ENCODE data around the gene MORN5. TPM values are rescaled to one million over a fixed set of nuclear protein-coding genes. Genes with fewer than 3 reads are reported as not detected.

The MORN5 gene
- total RNA-seq, 2 experiments from 2014 or later = not detected

DNA sequence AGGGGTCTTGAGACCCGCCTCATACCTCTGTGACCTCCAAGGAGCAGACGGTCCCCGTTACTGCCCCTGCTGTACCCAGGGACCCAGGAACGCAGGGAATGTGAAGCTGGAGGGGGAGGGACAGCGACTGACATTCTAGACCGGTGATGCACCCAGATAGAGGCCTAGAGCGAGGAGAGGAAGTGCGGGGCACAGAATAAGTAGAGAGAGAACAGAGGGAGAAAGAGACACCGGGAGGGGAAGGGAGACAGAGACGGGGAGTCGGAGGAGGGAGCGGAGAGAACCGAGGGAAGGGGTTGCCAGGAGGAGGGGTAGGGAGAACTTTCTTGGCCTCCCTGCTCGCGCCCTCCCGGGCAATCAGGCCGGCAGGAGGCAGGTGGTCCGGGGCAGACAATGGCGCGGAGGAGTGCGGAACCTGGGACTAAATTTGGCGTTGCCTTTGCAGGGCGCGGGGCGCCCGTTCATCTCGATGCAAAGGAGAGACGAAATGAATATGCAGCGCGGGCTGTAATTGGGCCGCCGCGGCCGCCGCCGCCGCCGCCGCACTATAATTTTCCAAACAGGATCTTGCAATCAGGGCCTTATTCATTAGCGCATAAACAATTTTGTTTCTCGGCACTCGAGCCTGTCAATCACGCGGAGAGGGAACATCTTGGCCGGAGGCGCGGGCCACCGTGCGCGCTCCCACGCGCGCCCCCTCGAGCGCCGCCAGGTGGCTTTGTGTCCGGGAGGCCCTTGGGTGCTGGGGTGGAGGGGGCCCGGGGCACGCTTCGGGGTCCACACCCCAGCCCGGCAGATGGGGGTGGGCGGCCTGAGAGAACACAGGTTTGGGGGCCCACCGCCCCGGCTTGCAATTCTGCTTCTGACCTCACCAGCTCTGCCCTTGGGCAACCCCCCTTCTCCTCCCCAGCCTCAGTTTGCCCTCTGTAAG lies 33.1 kb upstream of the MORN5 start:
- DNase-seq = peak; percentile 19
- intact Hi-C loops (cut with micrococcal nuclease) = loop anchor here (2.0 to 10.0 kb wide), 5 partner anchors 68 to 1218 kb away; partner anchors contain the start of genes MRRF and RBM18
- Mint-ChIP-seq H3K36me3 (ENCODE audit: low read depth) (no peaks in the 10 kb centered on the region), H3K9me3 (no peaks in the 10 kb centered on the region), H3K27ac (no peak overlapping the region), H3K4me1 (ENCODE audit: low read depth) (peaks cover 11% of the 10 kb centered on the region), H3K27me3 (ENCODE audit: low read depth) (peaks cover 24% of the 10 kb centered on the region), H3K4me3 (peak overlapping the region; percentile 33)
- CTCF ChIA-PET = interaction anchor here (0.6 to 8.6 kb wide), 16 partner anchors 11 to 228 kb away, joined by 3 to 188 read pairs (median 6); no protein-coding TSS in a partner anchor

DNA sequence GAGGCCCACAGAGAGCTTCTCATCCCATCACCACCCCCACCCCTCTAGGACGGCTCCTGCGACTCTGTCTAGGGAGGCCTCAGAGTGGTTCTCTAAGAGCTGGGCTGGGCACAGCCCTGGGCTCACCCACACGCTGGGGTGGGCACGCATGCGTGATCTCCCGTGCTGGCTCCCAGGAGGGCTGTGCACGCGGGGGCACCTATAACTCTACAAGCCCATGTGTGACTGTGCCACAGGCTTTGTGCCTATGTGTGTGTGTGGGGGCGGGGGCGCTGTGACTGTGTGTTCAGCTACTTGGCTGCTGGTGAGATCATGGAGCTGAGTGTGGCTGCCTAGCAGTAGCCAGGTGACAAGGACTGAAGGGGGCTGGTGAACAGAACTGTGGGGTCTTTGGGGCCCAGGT lies 32.3 kb upstream of the MORN5 start:
- peaks cover 24% of the 10 kb centered on the region for H3K27me3 Mint-ChIP-seq (ENCODE audit: low read depth)
- H3K27ac Mint-ChIP-seq = no peak overlapping the region
- DNase-seq = no peak
- intact Hi-C loops (cut with micrococcal nuclease) = loop anchor here (2.0 to 10.0 kb wide), 5 partner anchors 67 to 1217 kb away; partner anchors contain the start of genes MRRF and RBM18
- H3K9me3 Mint-ChIP-seq = no peaks in the 10 kb centered on the region
- CTCF ChIA-PET = interaction anchor here (0.6 to 8.6 kb wide), 6 partner anchors 28 to 224 kb away, joined by 3 to 139 read pairs (median 3); no protein-coding TSS in a partner anchor
- H3K36me3 Mint-ChIP-seq (ENCODE audit: low read depth) = no peaks in the 10 kb centered on the region
- H3K4me1 Mint-ChIP-seq (ENCODE audit: low read depth) = peaks cover 11% of the 10 kb centered on the region
- H3K4me3 Mint-ChIP-seq = no peak overlapping the region

DNA sequence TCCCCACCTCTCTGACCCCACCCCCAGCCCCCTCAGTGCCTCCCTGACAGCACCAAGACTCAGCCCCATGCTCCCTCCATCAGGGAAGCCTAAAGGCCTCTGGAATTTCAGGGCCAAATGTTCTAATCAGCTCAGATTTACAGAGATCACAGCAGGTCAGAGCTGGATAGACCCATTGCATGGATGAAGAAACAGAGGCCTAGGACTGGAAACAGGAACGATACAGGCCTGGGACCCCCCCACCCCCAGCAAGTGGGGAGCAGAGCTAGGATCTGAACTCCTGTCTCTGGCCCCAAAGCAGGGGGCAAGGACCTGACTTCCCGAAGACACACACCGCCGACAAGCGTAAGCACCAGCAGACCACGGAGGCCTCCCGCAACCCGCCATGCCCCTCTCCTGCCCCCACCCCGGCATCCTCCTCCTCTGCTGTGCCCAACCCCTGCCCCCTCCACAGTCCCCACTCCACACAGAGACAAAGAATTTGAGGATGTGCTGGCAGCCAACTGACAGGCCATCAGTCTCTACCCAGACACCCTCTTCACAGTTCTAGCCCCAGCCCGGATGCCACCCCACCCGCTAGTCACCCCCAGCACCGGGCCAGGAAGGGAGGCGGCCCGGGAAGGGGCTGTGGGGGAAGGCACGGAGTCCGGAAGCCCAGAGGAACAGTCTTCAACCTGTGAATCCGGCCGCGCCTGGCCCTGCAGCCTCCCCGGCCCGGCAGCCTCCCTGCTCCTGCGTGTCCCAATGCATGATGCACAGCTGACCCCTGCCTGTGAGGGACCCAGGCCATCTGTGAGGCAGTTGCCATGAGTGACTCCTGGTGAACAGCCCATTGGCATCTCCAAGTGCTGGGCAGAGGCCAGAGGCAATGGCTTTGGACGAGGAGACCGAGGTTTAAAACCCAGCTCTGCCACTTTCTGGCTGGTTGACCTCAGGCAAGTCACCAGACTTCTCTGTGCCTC lies 31.4 kb upstream of the MORN5 start:
- Mint-ChIP-seq H3K4me1 (ENCODE audit: low read depth) (peaks cover 11% of the 10 kb centered on the region), H3K9me3 (no peaks in the 10 kb centered on the region), H3K27me3 (ENCODE audit: low read depth) (peaks cover 24% of the 10 kb centered on the region), H3K27ac (no peak overlapping the region), H3K36me3 (ENCODE audit: low read depth) (no peaks in the 10 kb centered on the region), H3K4me3 (no peak overlapping the region)
- intact Hi-C loops (cut with micrococcal nuclease) = loop anchor here (5.0 to 10.0 kb wide), 4 partner anchors 67 to 1217 kb away; no protein-coding TSS in a partner anchor
- CTCF ChIA-PET = interaction anchor here (0.8 to 8.6 kb wide), 4 partner anchors 11 to 223 kb away, joined by 3 to 139 read pairs (median 8); no protein-coding TSS in a partner anchor
- DNase-seq = no peak

DNA sequence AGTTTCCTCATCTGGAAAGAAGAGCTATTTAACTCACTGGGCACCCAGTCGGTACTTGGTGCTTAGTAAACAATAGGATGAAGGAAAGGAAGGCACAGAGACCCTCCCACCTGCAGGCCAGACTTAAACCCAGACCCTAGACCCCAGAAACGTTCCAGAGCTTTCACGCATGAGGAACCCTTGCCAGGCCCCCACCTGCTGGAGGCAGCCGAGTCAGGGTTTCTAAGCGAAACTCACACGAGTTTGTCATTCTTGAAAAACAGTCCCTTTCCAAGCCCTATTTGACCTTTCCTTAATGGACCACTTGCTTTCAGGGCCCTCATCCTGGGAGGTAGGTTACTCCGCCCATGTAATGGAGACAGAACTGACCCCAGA lies 30.8 kb upstream of the MORN5 start:
- H3K27me3 Mint-ChIP-seq (ENCODE audit: low read depth) = peaks cover 24% of the 10 kb centered on the region
- DNase-seq = no peak
- peaks cover 11% of the 10 kb centered on the region for H3K4me1 Mint-ChIP-seq (ENCODE audit: low read depth)
- no peak overlapping the region for H3K4me3 Mint-ChIP-seq
- intact Hi-C loops (cut with micrococcal nuclease) = loop anchor here (5.0 to 10.0 kb wide), 4 partner anchors 66 to 1216 kb away; no protein-coding TSS in a partner anchor
- H3K9me3 Mint-ChIP-seq = no peaks in the 10 kb centered on the region
- no peak overlapping the region for H3K27ac Mint-ChIP-seq
- no peaks in the 10 kb centered on the region for H3K36me3 Mint-ChIP-seq (ENCODE audit: low read depth)
- CTCF ChIA-PET = interaction anchor here (1.8 to 8.6 kb wide), 2 partner anchors 30 to 222 kb away, joined by 11 to 139 read pairs; no protein-coding TSS in a partner anchor

DNA sequence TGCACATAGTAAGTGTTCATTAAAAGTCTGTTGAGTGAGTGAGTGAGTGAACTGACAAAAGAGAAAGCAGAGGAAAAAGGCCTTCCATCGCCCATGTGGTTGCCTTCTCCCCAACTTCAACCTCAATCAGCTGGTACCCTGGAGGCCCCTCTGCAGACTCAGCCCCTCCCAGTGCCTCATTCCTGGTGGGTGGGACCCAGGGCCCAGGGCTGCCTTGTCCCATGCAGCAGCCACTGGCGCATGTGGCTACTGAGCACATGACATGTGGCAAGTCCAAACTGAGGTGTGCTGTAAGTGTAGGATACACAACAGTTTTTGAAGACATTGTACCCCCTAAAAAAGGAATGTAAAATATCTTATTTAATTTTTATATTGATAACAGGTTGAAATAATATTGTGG lies 29.7 kb upstream of the MORN5 start:
- Mint-ChIP-seq H3K4me1 (ENCODE audit: low read depth) (peaks cover 11% of the 10 kb centered on the region), H3K27ac (no peak overlapping the region), H3K9me3 (no peaks in the 10 kb centered on the region), H3K27me3 (ENCODE audit: low read depth) (peaks cover 20% of the 10 kb centered on the region), H3K4me3 (no peak overlapping the region), H3K36me3 (ENCODE audit: low read depth) (no peaks in the 10 kb centered on the region)
- no peak for DNase-seq
- intact Hi-C loops (cut with micrococcal nuclease) = loop anchor here (5.0 to 10.0 kb wide), 4 partner anchors 65 to 1215 kb away; no protein-coding TSS in a partner anchor
- CTCF ChIA-PET = interaction anchor here (1.8 to 8.6 kb wide), 2 partner anchors 31 to 221 kb away, joined by 11 to 139 read pairs; no protein-coding TSS in a partner anchor

DNA sequence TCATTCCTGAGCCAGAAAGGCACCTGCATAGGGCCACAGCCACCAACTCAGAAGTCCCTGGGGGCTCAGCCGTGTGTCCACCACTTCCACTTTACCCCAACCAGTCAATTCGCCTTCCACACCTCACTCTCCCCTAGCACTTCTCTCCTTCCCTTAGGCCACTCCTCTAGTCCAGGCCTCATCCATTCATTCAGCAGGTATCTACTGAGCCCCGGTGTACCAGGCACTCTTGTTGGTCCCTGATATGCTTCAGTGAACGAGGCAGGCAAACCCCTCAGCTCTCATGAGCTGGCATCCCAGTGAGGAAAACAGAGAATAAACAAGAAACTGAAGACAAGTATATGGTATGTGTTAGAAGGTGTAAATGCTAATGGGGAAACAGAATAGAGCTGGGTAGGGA lies 28.9 kb upstream of the MORN5 start:
- H3K36me3 Mint-ChIP-seq (ENCODE audit: low read depth) = no peaks in the 10 kb centered on the region
- H3K27me3 Mint-ChIP-seq (ENCODE audit: low read depth) = peaks cover 12% of the 10 kb centered on the region
- H3K4me3 Mint-ChIP-seq = no peak overlapping the region
- no peak for DNase-seq
- intact Hi-C loops (cut with micrococcal nuclease) = no loop called here
- CTCF ChIA-PET = no interaction called here
- H3K9me3 Mint-ChIP-seq = no peaks in the 10 kb centered on the region
- H3K4me1 Mint-ChIP-seq (ENCODE audit: low read depth) = peaks cover 8% of the 10 kb centered on the region
- H3K27ac Mint-ChIP-seq = no peak overlapping the region

DNA sequence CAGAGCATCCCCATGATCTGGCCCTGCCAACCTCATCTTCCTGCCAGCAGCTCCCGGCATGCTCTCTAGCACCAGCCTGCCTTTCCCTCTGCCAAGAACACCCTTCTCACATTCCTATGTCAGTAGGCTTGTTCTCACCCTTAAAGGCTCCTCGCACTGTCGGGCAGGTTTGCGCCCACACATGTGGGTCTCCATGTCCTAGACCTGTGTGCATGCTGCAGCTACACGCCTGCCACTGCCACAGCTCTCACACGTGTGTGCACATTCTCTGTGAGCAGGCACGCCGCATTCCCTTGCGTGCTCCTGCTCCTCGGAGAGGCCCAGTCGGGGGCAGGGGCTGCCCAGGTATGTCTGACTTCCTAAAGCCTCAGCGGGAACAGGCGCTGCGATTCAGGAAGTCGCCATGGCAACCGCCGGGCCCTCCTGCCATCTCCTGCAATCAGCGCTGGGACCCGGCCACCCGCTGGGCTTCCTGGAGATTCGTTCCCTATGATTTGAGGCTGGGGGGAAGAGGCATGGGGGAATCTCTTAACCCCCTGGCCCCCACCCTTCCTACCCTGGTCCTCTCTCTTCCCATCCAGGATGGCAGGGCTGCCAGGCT lies 28.2 kb upstream of the MORN5 start:
- no peak for DNase-seq
- intact Hi-C loops (cut with micrococcal nuclease) = no loop called here
- no peaks in the 10 kb centered on the region for H3K36me3 Mint-ChIP-seq (ENCODE audit: low read depth)
- H3K9me3 Mint-ChIP-seq = no peaks in the 10 kb centered on the region
- no peak overlapping the region for H3K4me3 Mint-ChIP-seq
- peaks cover 2% of the 10 kb centered on the region for H3K4me1 Mint-ChIP-seq (ENCODE audit: low read depth)
- H3K27ac Mint-ChIP-seq = no peak overlapping the region
- H3K27me3 Mint-ChIP-seq (ENCODE audit: low read depth) = peaks cover 5% of the 10 kb centered on the region
- CTCF ChIA-PET = interaction anchor here (0.6 kb wide), 1 partner anchor 219 kb away, joined by 3 read pairs; no protein-coding TSS in a partner anchor

DNA sequence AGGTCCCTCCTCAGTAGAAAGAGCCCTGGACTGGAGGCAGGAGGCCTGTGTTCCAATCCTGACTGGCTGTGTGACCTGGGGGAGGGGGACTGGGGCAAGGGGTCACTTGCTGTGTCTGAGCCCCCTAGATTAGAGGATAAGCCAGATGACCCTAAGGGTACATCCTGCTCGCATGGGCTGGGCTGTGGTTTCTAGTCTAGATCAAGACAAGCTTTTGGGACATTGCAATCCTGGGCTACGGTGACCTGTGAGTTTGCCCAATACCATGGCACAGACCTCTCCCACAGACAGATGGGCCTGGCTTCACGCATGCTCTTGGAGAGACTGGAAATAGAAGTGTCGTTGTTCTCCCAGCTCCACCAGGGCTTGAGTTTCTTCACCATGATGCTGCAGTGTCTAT lies 27.2 kb upstream of the MORN5 start:
- DNase-seq = no peak
- peaks cover 2% of the 10 kb centered on the region for H3K27me3 Mint-ChIP-seq (ENCODE audit: low read depth)
- H3K36me3 Mint-ChIP-seq (ENCODE audit: low read depth) = no peaks in the 10 kb centered on the region
- intact Hi-C loops (cut with micrococcal nuclease) = no loop called here
- H3K27ac Mint-ChIP-seq = no peak overlapping the region
- H3K4me3 Mint-ChIP-seq = no peak overlapping the region
- CTCF ChIA-PET = interaction anchor here (5.1 kb wide), 1 partner anchor 9 kb away, joined by 29 read pairs; no protein-coding TSS in a partner anchor
- H3K4me1 Mint-ChIP-seq (ENCODE audit: low read depth) = no peaks in the 10 kb centered on the region
- no peaks in the 10 kb centered on the region for H3K9me3 Mint-ChIP-seq

DNA sequence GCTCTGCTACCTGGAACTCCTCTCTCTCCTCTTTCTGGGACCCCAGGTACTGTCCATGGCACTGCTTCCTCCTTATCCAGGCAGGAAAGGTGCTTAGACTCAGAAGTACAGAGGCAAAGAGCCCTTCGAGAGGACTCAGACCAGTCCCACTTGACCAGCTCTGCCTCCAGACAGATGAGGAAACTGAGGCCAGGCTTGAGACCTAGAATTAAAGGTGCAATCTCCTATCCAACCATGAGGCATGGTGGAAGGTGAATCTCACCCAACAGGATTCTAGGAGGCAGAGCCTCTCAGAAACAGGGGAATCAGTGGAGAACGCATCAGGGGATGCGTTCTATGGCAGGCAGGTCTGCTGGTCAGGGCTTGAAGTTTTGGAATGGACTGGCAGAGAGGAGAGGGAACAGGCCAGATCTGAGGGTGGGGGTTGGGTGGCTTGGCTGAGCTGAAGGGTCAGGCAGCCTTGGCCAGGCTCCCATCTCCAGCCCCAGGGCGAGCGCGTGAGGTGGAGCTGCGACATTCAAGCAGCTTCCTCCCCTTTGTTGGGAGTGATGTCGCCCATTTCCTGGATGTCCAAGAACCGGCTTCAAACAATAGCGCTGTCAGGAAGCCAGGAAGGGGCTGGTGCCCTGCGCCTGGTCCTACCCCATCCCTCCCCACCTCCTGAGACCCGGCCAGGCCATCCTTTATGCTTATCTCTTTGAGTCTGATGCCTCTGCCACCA lies 26.3 kb upstream of the MORN5 start:
- Mint-ChIP-seq H3K27ac (no peak overlapping the region), H3K4me3 (no peak overlapping the region), H3K27me3 (ENCODE audit: low read depth) (peaks cover 2% of the 10 kb centered on the region), H3K36me3 (ENCODE audit: low read depth) (no peaks in the 10 kb centered on the region), H3K9me3 (no peaks in the 10 kb centered on the region), H3K4me1 (ENCODE audit: low read depth) (no peaks in the 10 kb centered on the region)
- CTCF ChIA-PET = interaction anchor here (0.7 to 5.1 kb wide), 3 partner anchors 10 to 217 kb away, joined by 3 to 29 read pairs (median 3); no protein-coding TSS in a partner anchor
- intact Hi-C loops (cut with micrococcal nuclease) = no loop called here
- no peak for DNase-seq

DNA sequence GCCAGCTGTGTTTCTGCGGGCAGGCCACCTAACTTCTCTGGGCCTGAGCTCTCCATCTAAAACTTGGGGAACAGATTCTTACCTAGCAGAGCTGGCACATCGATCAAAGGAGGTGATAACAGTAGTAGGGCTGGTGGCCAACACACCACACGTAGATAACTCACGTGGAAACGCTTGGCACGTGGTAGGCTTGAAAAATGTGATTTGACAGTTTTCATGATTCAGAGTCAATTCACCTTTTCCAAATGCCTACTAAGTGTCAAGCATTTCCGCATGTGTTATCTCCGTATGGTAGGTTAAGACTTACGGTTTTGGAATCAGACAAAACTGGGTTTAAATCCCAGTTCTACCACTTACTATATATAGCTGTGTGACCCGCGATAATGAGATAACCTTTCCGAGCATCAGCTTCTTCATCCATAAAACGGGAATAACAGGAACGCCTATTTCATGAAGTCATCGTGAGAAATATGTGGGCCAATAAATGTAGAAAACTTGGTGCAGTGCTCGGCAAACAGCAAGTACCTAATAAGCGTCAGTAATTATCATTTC lies 25.6 kb upstream of the MORN5 start:
- Mint-ChIP-seq H3K4me1 (ENCODE audit: low read depth) (no peaks in the 10 kb centered on the region), H3K4me3 (no peak overlapping the region), H3K36me3 (ENCODE audit: low read depth) (no peaks in the 10 kb centered on the region), H3K27ac (no peak overlapping the region), H3K27me3 (ENCODE audit: low read depth) (peaks cover 2% of the 10 kb centered on the region), H3K9me3 (no peaks in the 10 kb centered on the region)
- CTCF ChIA-PET = interaction anchor here (0.7 to 5.1 kb wide), 3 partner anchors 11 to 217 kb away, joined by 3 to 29 read pairs (median 3); no protein-coding TSS in a partner anchor
- no peak for DNase-seq
- intact Hi-C loops (cut with micrococcal nuclease) = no loop called here
